Measurements from ENCODE around the gene BARX2.
A peak's percentile ranks its signal among the peaks of the same experiment; 100 is the strongest.
"Not testable (repeated sequence)": the region's sequence is repeated elsewhere in the genome, so short reads cannot be mapped to it uniquely, and the experiment has no call there.

BARX2 gene, protein sequence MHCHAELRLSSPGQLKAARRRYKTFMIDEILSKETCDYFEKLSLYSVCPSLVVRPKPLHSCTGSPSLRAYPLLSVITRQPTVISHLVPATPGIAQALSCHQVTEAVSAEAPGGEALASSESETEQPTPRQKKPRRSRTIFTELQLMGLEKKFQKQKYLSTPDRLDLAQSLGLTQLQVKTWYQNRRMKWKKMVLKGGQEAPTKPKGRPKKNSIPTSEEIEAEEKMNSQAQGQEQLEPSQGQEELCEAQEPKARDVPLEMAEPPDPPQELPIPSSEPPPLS

DNA sequence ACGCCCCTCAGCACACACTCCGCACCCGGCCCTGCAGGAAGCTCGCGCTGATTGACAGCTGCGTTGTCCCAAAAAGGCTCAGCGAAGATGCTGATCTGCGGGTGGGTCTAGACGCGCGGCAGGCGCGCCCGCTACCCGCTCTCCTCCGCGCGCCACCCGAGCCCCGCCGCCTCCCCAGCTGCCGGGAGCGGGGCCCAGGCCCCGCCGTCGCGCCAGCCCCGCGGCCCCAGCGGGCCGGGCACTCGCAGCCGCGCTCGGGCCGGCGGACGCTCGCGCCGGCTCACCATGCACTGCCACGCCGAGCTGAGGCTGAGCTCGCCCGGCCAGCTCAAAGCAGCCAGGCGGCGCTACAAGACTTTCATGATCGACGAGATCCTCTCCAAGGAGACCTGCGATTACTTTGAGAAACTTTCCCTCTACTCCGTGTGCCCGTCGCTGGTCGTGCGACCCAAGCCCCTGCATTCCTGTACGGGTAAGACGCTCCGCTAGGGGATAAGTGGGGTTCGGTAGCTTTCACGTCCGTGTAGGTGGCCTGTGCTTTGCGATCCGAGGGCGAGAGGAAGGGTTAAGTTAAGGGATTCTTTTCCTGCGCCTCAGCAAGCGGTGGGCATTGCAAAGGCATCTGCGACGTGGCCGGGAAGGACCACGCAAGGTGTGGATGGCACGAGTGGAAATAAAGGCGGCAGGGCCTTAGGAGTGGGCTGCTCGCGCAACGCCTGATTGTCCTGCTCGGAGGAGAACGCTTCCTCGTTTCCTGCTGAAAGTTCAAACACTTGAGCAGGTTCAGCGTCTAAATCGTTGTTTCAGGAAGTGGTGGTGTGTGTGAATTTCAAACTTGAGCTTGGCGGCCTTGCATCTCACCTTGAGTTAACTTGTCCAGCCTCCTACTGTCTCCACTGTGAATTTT lies at the start of gene BARX2:
Gene BARX2, plus strand, starts transcription at position 98 of the 907 bp plus-strand sequence. Its CDS starts 188 bp downstream, at position 286.
- peak in 34 of 58 donors; percentile 1 to 51 (median 14) for DNase-seq

- no peak for DNase-seq
These were observed 48.7 kb upstream of the BARX2 start for GRCh38 chr11:129326921-129327320.

DNA sequence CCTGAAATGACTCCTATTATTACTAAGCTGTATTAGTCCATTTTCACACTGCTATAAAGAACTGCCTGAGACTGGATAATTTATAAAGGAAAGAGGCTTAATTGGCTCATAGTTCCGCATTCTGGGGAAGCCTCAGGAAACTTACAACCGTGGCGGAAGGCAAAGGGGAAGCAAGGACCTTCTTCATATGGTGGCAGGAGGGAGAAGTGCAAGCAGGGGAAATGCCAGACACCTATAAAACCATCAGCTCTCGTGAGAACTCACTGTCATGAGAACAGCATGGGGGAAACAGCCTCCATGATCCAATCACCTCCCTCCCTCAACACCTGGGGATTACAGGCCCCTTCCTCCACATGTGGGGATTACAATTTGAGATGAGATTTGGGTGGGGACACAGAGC lies 47.9 kb upstream of the BARX2 start:
- DNase-seq: not testable (repeated sequence)

GRCh38 chr11:129328756-129329155 lies 46.9 kb upstream of the BARX2 start:
- DNase-seq: no peak

DNA sequence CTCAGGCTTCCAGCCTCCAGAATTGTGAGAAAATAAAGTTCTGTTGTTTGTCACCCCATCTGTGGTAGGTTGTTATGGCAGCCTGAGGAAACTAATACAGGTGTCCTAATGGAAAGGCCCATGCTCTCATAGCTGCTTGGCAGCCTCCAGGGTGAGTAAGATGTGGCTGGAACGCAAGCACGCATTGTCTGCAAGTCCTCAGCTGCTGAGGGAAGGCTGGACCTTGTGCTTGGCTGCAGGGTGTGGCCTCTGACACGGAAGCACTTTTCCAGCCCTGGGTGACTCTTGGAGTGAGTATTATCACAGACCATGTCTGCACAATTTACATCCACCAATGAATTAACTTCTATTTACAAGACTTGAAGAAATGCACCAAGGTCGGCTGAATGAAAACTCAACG lies 44.4 kb upstream of the BARX2 start:
- no peak for DNase-seq

GRCh38 chr11:129331871-129332274 lies 43.8 kb upstream of the BARX2 start:
- DNase-seq: peak in 57 of 58 donors; percentile 8 to 88 (median 70)

DNA sequence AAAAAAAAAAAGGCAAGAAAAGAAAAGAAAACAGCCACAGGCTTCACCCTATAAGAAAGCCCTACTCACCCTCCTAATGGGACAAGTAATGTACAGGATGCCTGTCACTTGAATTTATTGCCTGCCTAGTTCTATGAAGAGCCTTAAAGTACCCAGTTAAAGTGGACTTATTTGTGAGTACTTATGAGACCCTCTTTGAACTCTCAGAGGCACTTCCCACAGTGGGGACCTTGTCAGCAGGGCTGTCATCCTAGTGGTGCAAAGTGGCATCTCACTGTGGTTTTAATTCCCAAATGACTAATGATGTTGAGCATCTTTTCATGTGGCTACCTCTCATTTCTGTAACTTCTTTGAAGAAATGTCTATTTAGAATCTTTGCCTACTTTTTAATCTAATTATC lies 41.8 kb upstream of the BARX2 start:
- DNase-seq: no peak

- not testable (repeated sequence) for DNase-seq
These were observed 31.2 kb upstream of the BARX2 start for GRCh38 chr11:129344301-129344940.

DNA sequence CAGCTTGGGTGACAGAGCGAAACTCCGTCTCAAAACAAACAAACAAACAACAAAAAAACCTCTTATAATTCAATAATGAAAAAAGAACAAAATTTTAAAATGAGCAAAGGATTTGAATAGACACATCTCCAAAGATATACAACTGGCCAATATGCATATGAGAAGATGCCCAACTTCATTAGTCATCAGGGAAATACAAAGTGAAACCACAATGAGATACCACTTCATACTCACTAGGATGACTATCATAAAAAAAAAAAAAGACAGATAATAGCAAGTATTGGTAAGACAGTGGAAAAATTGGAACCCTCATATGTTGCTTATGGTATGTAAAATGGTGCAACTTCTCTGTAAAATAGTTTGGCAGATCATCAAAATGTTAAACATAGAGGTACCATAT lies 28.7 kb upstream of the BARX2 start:
- DNase-seq: no peak

DNA sequence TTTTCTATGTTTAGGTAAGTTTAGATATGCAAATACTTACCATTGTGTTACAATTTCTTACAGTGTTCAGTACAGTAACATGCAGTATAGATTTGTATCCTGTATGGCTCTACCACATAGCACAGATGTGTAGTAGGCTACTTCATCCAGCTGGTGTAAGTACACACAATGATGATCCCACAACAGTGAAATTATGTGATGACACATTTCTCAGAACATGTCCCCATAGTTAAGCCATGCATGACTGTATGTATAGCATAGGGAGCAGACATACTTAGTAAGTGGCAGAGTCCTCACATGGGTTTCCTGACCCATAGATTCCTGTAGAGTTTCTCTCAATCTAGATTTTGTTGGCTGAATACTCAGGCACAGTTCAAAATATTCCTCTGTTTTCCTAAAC lies 26.8 kb upstream of the BARX2 start:
- DNase-seq: no peak

GRCh38 chr11:129352676-129353075 lies 23.0 kb upstream of the BARX2 start:
- DNase-seq: no peak

DNA sequence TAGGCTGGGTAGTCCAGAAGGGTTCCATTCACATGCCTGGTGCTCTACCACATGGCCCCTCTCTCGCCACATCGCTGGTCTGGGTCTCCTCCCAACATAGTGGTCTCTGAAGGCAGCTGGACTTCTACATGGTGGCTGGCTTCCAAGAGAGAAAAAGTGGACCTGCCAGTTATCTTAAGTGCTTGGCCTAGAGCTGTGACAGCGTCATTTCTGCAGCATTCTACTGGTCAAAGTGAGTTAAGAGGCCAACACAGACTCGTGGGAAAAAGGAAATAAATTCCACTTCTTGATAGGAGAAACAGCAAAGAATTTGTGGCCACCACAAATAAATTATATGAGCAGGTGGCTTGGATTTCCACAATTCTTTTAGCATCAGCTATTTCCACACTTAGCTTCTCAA lies 21.0 kb upstream of the BARX2 start:
- no peak for DNase-seq

DNA sequence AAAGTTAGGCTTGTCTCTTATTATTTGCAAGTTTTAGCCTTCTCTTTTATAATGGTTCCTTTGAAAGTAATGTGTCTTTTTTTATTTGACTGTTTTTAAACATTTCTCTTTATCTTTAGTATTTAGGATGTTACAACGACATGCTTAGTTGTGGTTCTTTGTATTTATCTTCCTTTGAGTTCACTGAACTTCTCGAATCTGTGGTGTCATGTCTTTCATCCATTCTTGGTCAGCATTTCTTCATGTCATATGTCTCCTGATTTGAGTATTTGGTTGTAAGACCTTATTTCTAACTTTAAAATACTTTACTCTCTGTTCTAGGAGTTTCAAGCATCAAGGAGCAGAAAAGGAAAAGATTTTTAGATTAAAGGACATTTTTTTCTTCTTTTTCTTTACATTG lies 15.9 kb upstream of the BARX2 start:
- no peak for DNase-seq

- DNase-seq: peak in 53 of 58 donors; percentile 6 to 76 (median 52)
These were observed 11.4 kb upstream of the BARX2 start for GRCh38 chr11:129364143-129364654.

GRCh38 chr11:129365816-129366215 lies 9.8 kb upstream of the BARX2 start:
- DNase-seq: no peak

DNA sequence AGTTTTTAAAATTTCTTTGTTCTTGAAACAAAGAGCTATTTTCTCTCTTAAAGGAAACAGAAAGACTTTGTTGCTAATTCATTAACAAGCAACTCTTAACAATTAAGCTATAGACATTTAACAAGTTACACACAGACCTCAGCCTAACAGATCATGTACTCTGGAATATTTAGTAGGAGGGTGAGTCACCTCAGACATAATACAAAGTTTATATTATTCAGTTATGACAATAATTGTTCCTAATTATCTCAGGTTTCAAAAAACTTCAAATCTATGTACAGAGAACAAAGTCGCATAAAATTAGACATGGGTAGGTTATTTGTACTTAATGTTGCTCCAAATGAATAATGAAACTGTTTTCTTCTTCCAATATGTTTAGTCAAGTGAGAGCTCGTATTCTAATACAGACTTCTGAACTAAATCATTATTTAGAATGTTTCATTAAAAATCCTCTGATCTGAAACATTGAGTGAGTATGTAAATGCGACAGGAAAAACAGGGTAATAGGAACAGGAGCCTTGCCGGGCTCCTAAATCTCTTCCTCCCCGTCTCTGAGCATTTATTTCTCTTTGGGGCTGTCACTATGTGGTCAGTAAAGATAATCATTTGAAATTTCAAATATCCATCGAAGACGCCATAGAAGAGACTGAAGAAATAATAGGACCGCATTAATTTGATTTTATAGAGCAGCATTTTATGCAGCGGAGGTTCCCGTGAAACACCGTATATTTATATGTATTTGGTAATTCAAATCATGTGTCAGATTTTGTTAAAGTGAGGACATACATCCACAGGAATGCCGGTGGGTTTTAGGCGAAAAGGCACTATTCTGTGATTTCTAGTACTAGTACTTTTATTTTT lies 8.7 kb upstream of the BARX2 start:
- DNase-seq: no peak

DNA sequence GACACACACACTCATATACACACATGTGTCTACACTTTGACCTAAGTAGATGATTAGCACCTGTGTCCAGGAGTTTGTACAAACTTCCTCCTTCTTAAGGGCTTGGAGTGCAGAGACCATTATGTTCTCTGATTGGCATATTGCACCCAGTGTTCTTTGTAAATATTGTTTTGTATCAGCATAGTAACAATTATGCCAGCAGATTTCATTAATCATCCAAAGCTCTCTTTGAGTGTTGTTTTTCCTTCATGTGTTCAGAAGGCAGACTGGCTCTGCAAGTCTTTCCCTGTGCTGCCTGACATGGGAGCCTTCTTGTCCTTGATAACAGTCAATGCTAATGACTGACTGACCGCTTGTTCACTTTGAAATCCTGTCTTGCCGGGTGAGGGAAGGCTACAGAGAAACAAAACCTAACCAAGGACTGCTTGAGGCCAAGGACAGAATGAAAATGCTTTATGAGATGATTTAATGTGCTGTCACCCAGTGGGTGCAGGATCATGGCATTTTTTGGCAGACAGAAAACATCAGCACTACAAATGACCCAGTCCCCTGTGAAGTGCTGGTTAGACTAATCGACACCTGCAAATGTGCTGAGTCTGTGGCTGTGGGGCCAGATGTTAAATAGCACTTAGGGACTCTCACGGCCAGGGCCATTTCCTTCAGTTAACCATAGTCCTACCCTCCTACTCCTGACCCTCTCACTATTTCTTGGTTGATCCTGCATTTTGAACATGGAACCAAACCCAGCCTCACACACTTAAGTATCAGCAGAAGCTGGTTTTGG lies 6.6 kb upstream of the BARX2 start:
- no peak for DNase-seq

DNA sequence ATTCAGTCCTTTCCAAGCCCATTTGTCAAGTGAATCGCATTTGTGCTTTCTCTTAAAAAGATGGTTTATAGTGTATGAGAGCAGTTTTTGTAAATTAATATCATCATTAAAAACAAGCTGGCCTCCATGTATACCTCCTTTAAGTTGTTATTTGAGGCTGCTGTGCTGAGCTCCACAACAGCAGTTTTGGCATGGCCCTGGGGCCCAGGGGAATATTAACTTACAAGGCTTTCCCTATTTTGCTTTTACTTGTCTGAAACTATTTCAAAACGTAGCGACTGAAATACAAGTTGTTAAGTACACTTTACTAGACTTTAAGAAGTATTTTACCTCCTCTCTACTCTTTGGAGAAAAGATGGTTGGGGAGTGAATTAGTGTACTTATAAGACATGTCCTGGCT lies 4.9 kb upstream of the BARX2 start:
- DNase-seq: no peak

DNA sequence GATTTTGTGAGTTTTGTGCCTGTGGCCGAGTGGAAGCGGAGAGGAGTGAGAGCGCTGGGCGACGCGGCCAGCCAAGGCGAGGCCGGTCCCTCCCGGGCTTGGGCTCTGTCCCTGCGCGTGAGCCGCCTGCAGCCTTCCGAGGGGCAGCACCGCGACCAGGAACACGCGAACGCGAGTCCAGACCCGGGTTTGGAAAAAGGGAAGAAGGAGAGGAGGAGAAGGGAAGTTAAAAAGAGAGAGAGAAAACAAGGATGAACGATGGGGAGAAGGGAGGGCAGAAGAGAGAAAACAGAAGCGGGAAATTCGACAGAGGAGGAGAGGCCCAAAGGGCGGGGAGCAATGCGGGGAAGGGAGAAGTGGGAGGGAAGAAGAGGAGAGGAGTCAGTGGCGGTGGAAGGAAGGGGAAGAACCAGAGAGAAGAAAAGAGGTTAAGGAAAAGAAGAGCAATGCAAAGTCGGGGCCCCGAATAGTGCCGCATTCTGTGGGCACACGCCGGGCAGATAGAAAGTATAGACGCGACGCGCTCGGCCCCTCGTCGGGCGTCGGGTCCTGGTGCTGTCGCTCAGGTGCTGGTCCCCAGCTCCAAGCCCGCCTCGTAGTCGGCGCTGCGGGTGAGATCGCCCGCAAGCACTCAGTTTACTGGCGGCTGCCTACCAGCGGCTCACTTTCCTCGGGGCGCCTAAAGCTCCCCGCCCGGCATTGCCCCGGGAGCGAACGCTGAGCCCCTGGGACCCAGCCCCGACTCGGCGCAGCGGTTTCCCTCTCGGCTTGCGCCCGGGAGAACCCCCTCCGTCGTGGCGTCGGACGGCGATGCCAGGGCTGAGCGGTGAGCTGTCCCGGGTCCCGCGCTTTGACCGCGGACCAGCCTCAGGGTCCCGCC lies 2.8 kb upstream of the BARX2 start:
- DNase-seq: no peak

Data from anterior cingulate cortex (tissue), 58 donors.